ENCODE data around the gene ENDOV.

Gene ENDOV

GRCh38 chr17:80374039-80374731 lies 40.8 kb upstream of the ENDOV start:
- Histone ChIP-seq H4K20me1 (ENCODE audit: insufficient read depth, low read length, poor library complexity, severe bottlenecking) (no peaks in the 10 kb centered on the region), H3K9ac (ENCODE audit: low read depth, low read length, poor library complexity, severe bottlenecking) (no peak overlapping the region), H3K4me1 (ENCODE audit: insufficient read depth, low read length, poor library complexity, severe bottlenecking) (no peaks in the 10 kb centered on the region), H3K4me3 (ENCODE audit: low read length, poor library complexity, severe bottlenecking) (no peak overlapping the region), H3K27me3 (ENCODE audit: insufficient read depth, low read length, poor library complexity, severe bottlenecking) (no peaks in the 10 kb centered on the region), H2AFZ (ENCODE audit: low read length) (no peak overlapping the region), H3K9me2 (replicated peaks; ENCODE audit: low read depth, low read length) (no peaks in the 10 kb centered on the region), H3K36me3 (ENCODE audit: insufficient read depth, low read length) (peaks cover 68% of the 10 kb centered on the region; the same call in 1 of the 2 replicates), H3K79me2 (ENCODE audit: insufficient read depth, low read length) (no peaks in the 10 kb centered on the region), H3K9me3 (ENCODE audit: insufficient read depth, low read depth, low read length) (no peaks in the 10 kb centered on the region), H3K4me2 (ENCODE audit: low read depth, low read length, poor library complexity, severe bottlenecking) (no peak overlapping the region), H3F3A (ENCODE audit: low read depth) (no peaks in the 10 kb centered on the region)
- TF ChIP-seq EZH2phosphoT487 (IDR thresholded peaks at IDR 0.05; ENCODE audit: borderline replicate concordance), result no peak
- TF ChIP-seq, protein P1, sequence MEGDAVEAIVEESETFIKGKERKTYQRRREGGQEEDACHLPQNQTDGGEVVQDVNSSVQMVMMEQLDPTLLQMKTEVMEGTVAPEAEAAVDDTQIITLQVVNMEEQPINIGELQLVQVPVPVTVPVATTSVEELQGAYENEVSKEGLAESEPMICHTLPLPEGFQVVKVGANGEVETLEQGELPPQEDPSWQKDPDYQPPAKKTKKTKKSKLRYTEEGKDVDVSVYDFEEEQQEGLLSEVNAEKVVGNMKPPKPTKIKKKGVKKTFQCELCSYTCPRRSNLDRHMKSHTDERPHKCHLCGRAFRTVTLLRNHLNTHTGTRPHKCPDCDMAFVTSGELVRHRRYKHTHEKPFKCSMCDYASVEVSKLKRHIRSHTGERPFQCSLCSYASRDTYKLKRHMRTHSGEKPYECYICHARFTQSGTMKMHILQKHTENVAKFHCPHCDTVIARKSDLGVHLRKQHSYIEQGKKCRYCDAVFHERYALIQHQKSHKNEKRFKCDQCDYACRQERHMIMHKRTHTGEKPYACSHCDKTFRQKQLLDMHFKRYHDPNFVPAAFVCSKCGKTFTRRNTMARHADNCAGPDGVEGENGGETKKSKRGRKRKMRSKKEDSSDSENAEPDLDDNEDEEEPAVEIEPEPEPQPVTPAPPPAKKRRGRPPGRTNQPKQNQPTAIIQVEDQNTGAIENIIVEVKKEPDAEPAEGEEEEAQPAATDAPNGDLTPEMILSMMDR (conservative IDR thresholded peaks at IDR 0.05; ENCODE audit: low read length), result no peak

DNA sequence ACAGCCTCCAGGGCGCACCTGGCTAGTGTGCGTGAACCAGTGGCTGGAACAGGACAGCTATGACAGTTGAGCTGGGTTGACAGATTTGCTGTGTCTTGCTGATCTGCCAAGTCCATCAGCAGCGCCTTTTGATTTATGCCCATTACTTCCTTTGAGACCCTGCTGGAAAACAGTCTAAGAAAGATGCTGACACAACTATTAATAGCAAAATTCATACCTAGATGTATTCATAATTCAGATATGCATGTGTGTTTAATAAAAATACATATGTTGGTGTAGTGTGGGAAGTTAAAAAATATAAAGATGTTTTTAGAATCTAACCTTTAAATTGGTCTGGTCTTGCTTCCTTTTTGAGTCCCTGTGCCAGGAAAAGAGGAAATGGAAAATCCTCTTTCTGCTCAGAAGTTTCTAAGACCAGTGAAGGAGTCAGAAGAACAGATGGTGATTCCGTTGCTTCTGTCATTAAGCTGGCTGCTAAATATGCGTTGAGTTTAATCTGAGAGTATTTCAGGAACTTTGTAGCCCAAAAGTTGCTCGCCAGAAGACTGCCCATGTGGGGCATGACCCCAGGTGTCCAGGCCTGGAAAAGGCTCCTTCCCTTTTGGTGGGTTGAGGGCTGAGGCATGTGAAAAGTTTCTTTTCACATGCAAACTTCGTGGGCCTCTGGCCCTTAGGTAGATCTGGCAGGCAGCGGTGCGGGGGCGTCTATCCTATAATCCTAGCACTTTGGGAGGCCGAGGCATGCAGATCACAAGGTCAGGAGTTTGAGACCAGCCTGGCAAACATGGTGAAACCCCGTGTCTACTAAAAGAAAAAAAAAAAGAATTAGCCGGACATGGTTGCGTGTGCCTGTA lies 40.0 kb upstream of the ENDOV start:
- H3K4me3 ChIP-seq (ENCODE audit: low read length, poor library complexity, severe bottlenecking), result no peak overlapping the region
- no peaks in the 10 kb centered on the region for H3K79me2 ChIP-seq (ENCODE audit: insufficient read depth, low read length)
- peaks cover 67% of the 10 kb centered on the region; the same call in 1 of the 2 replicates for H3K36me3 ChIP-seq (ENCODE audit: insufficient read depth, low read length)
- no peaks in the 10 kb centered on the region for H3K4me1 ChIP-seq (ENCODE audit: insufficient read depth, low read length, poor library complexity, severe bottlenecking)
- H3K9ac ChIP-seq (ENCODE audit: low read depth, low read length, poor library complexity, severe bottlenecking), result no peak overlapping the region
- H2AFZ ChIP-seq (ENCODE audit: low read length), result no peak overlapping the region
- H4K20me1 ChIP-seq (ENCODE audit: insufficient read depth, low read length, poor library complexity, severe bottlenecking), result no peaks in the 10 kb centered on the region
- H3K9me2 ChIP-seq (replicated peaks; ENCODE audit: low read depth, low read length), result no peaks in the 10 kb centered on the region
- no peaks in the 10 kb centered on the region for H3F3A ChIP-seq (ENCODE audit: low read depth)
- H3K9me3 ChIP-seq (ENCODE audit: insufficient read depth, low read depth, low read length), result no peaks in the 10 kb centered on the region
- no peak overlapping the region for H3K4me2 ChIP-seq (ENCODE audit: low read depth, low read length, poor library complexity, severe bottlenecking)
- TF ChIP-seq, protein P1 (conservative IDR thresholded peaks at IDR 0.05; ENCODE audit: low read length), result no peak
- no peak for TF ChIP-seq EZH2phosphoT487 (IDR thresholded peaks at IDR 0.05; ENCODE audit: borderline replicate concordance)
- H3K27me3 ChIP-seq (ENCODE audit: insufficient read depth, low read length, poor library complexity, severe bottlenecking), result no peaks in the 10 kb centered on the region

- Histone ChIP-seq H3K9ac (ENCODE audit: low read depth, low read length, poor library complexity, severe bottlenecking) (no peak overlapping the region), H3K4me1 (ENCODE audit: insufficient read depth, low read length, poor library complexity, severe bottlenecking) (no peaks in the 10 kb centered on the region), H3K9me2 (replicated peaks; ENCODE audit: low read depth, low read length) (no peaks in the 10 kb centered on the region), H3K79me2 (ENCODE audit: insufficient read depth, low read length) (no peaks in the 10 kb centered on the region), H3F3A (ENCODE audit: low read depth) (no peaks in the 10 kb centered on the region), H4K20me1 (ENCODE audit: insufficient read depth, low read length, poor library complexity, severe bottlenecking) (no peaks in the 10 kb centered on the region), H3K36me3 (ENCODE audit: insufficient read depth, low read length) (peaks cover 69% of the 10 kb centered on the region; the same call in 1 of the 2 replicates), H2AFZ (ENCODE audit: low read length) (no peak overlapping the region), H3K4me3 (ENCODE audit: low read length, poor library complexity, severe bottlenecking) (no peak overlapping the region), H3K4me2 (ENCODE audit: low read depth, low read length, poor library complexity, severe bottlenecking) (no peak overlapping the region), H3K9me3 (ENCODE audit: insufficient read depth, low read depth, low read length) (no peaks in the 10 kb centered on the region), H3K27me3 (ENCODE audit: insufficient read depth, low read length, poor library complexity, severe bottlenecking) (no peaks in the 10 kb centered on the region)
- TF ChIP-seq, protein P1 (conservative IDR thresholded peaks at IDR 0.05; ENCODE audit: low read length), result no peak
- no peak for TF ChIP-seq EZH2phosphoT487 (IDR thresholded peaks at IDR 0.05; ENCODE audit: borderline replicate concordance)
Observed at GRCh38 chr17:80376531-80376930, 38.4 kb upstream of the ENDOV start.

Data from Loucy (cell line).